GM23338 (cell line): ENCODE results near the gene MYO5B. TPM values are rescaled to one million over a fixed set of nuclear protein-coding genes. Genes with fewer than 3 reads are reported as not detected.

ENCODE experiments used
- ATAC-seq: fragments of 200-7000 bp; cut with Tn5 transposase; 3 replicates; pipeline ENCODE4 v1.9.1; 2020
- DNase-seq: peaks from one replicate; pipeline ENCODE4 v3.0.0-alpha.2; 2015; ENCODE audit warnings: low spot score
- H2AFZ ChIP-seq: fragments of 200-600 bp; sonication (generic); 2 replicates; pipeline ENCODE4 v1.8.0; 2016; ENCODE audit warnings: antibody characterized with exemption, mild to moderate bottlenecking, moderate library complexity
- H3F3A ChIP-seq: fragments of 200-600 bp; sonication (generic); replicated peaks from 2 replicates; pipeline ENCODE4 v1.8.0; 2017; ENCODE audit warnings: antibody characterized with exemption, mixed run types, low read depth
- H3K27ac ChIP-seq: fragments of 200-600 bp; sonication (generic); 2 replicates; pipeline ENCODE4 v1.6.1; 2016; ENCODE audit warnings: low read depth
- H3K27me3 ChIP-seq: fragments of 200-600 bp; sonication (generic); 2 replicates; pipeline ENCODE4 v1.8.0; 2016; ENCODE audit warnings: mild to moderate bottlenecking, mixed run types, moderate library complexity; ENCODE audit not compliant: insufficient read depth
- H3K36me3 ChIP-seq: fragments of 200-600 bp; sonication (generic); 2 replicates; pipeline ENCODE4 v1.8.0; 2016; ENCODE audit warnings: mild to moderate bottlenecking; ENCODE audit not compliant: insufficient read depth
- H3K4me1 ChIP-seq: fragments of 200-600 bp; sonication (generic); 2 replicates; pipeline ENCODE4 v1.8.0; 2016; ENCODE audit warnings: mild to moderate bottlenecking, moderate library complexity; ENCODE audit not compliant: insufficient read depth
- H3K4me2 ChIP-seq: fragments of 200-600 bp; sonication (generic); 2 replicates; pipeline ENCODE4 v1.7.1; 2017; ENCODE audit warnings: mixed run types
- H3K4me3 ChIP-seq: fragments of 200-600 bp; sonication (generic); 2 replicates; pipeline ENCODE4 v1.6.1; 2016; ENCODE audit warnings: mixed run types
- H3K79me2 ChIP-seq: fragments of 200-600 bp; sonication (generic); replicated peaks from 2 replicates; pipeline ENCODE4 v1.8.0; 2017; ENCODE audit warnings: mild to moderate bottlenecking; ENCODE audit not compliant: insufficient read depth
- H3K9me2 ChIP-seq: fragments of 200-600 bp; sonication (generic); 2 replicates; pipeline ENCODE4 v1.8.0; 2017; ENCODE audit not compliant: insufficient read depth
- H4K20me1 ChIP-seq: fragments of 200-600 bp; sonication (generic); replicated peaks from 2 replicates; pipeline ENCODE4 v1.8.0; 2017; ENCODE audit warnings: mild to moderate bottlenecking; ENCODE audit not compliant: insufficient read depth
- H3K27ac Mint-ChIP-seq: 2 replicates; pipeline ENCODE4 v1.8.0; 2020; ENCODE audit warnings: inconsistent platforms, mild to moderate bottlenecking, moderate library complexity, mixed read lengths
- H3K27me3 Mint-ChIP-seq: 3 replicates; pipeline ENCODE4 v1.8.0; 2022; ENCODE audit warnings: low read depth, mild to moderate bottlenecking, moderate library complexity, mixed read lengths, inconsistent platforms; ENCODE audit not compliant: insufficient read depth, poor library complexity
- H3K36me3 Mint-ChIP-seq: 3 replicates; pipeline ENCODE4 v1.8.0; 2021; ENCODE audit warnings: low read depth, mild to moderate bottlenecking, inconsistent platforms, moderate library complexity, mixed read lengths
- H3K4me1 Mint-ChIP-seq: 3 replicates; pipeline ENCODE4 v1.8.0; 2020; ENCODE audit warnings: mild to moderate bottlenecking, inconsistent platforms, mixed read lengths
- H3K4me3 Mint-ChIP-seq: 3 replicates; pipeline ENCODE4 v1.8.0; 2021; ENCODE audit warnings: moderate library complexity, mild to moderate bottlenecking, inconsistent platforms, mixed read lengths
- H3K9me3 Mint-ChIP-seq: 3 replicates; pipeline ENCODE4 v1.8.0; 2020; ENCODE audit warnings: moderate library complexity, mild to moderate bottlenecking, inconsistent platforms, mixed read lengths
- CTCF ChIP-seq, 2 experiments: fragments of 200-600 bp in 1 of 2; sonication (generic) in 1 of 2; conservative IDR thresholded peaks; 2 replicates each; pipeline versions ENCODE4 v1.5.1 to v1.6.1; 2016 to 2017; ENCODE audit warnings: antibody characterized with exemption in 2 of 2, low read depth in 2 of 2, mild to moderate bottlenecking in 2 of 2, moderate library complexity in 1 of 2
- EZH2 ChIP-seq: fragments of 200-600 bp; sonication (generic); IDR thresholded peaks from one replicate; pipeline ENCODE4 v1.8.0; 2017; ENCODE audit warnings: antibody characterized with exemption, mild to moderate bottlenecking, low read depth; ENCODE audit not compliant: unreplicated experiment
- EZH2phosphoT487 ChIP-seq: fragments of 200-600 bp; sonication (generic); IDR thresholded peaks from one replicate; pipeline ENCODE4 v1.8.1; 2018; ENCODE audit warnings: antibody characterized with exemption; ENCODE audit not compliant: unreplicated experiment
- JUNB ChIP-seq: IDR thresholded peaks from one replicate; pipeline ENCODE4 v1.6.1; 2016; ENCODE audit warnings: antibody characterized with exemption; ENCODE audit not compliant: unreplicated experiment
- NANOG ChIP-seq: IDR thresholded peaks from 2 replicates; pipeline ENCODE4 v1.6.1; 2016; ENCODE audit warnings: antibody characterized with exemption, borderline replicate concordance
- POLR2AphosphoS5 ChIP-seq: IDR thresholded peaks from 2 replicates; pipeline ENCODE4 v1.6.1; 2016; ENCODE audit warnings: antibody characterized with exemption, low read depth
- STAT1 ChIP-seq: IDR thresholded peaks from one replicate; pipeline ENCODE4 v1.6.1; 2016; ENCODE audit warnings: antibody characterized with exemption; ENCODE audit not compliant: unreplicated experiment
- ZNF462 ChIP-seq: fragments of 250-450 bp; sonication (Bioruptor Pico); IDR thresholded peaks from 2 replicates; pipeline ENCODE4 v1.5.0; 2020; ENCODE audit warnings: mild to moderate bottlenecking, moderate library complexity
- polyA plus RNA-seq: library from polyadenylated mRNA; unstranded; fragments of >200 nt; fragmentation: Nextera tagmentation; extraction: Ambion mirVana; gene quantifications from 2 replicates; pipeline ENCODE4 v1.2.1, GENCODE V29; 2016
- total RNA-seq: library from RNA; depleted of rRNA; stranded (reverse); fragments of >200 nt; shearing (Covaris generic); gene quantifications from 2 replicates; pipeline ENCODE4 v1.2.3, GENCODE V29; 2014

MYO5B gene
- total and polyA plus RNA-seq, 2 experiments from 2014 or later: 3.2 to 19.1 TPM

- no peak for TF ChIP-seq CTCF (conservative IDR thresholded peaks at IDR 0.05; ENCODE audit: low read depth in 2 of 2)
- no peak for TF ChIP-seq EZH2phosphoT487
- no peak for TF ChIP-seq POLR2AphosphoS5
- TF ChIP-seq JUNB: no peak
- no peak for TF ChIP-seq EZH2
- TF ChIP-seq ZNF462 (CRISPR knock-in tag): no peak
- TF ChIP-seq STAT1: no peak
Observed at GRCh38 chr18:49817947-49818346, 377.0 kb downstream of the MYO5B start (continued).

- ATAC-seq (no peak), DNase-seq (no peak)
- Histone ChIP-seq H3K79me2 (peaks cover 24% of the 10 kb centered on the region), H3F3A (no peaks in the 10 kb centered on the region), H4K20me1 (no peaks in the 10 kb centered on the region), H3K36me3 (no peaks in the 10 kb centered on the region; the same call in 1 of the 2 replicates), H3K27ac (no peak overlapping the region), H3K4me1 (peaks cover 15% of the 10 kb centered on the region), H3K4me3 (no peak overlapping the region), H2AFZ (no peak overlapping the region), H3K4me2 (no peak overlapping the region), H3K27me3 (no peaks in the 10 kb centered on the region), H3K9me2 (no peaks in the 10 kb centered on the region)
- no peak overlapping the region for H3K27ac Mint-ChIP-seq
- no peak for TF ChIP-seq POLR2AphosphoS5
- TF ChIP-seq NANOG: no peak
- H3K9me3 Mint-ChIP-seq: peaks cover 2% of the 10 kb centered on the region; the same call in 2 of the 3 replicates
- H3K36me3 Mint-ChIP-seq: peaks cover 7% of the 10 kb centered on the region; the same call in 2 of the 3 replicates
- peaks cover 22% of the 10 kb centered on the region for H3K4me1 Mint-ChIP-seq
- H3K4me3 Mint-ChIP-seq: no peak overlapping the region
- H3K27me3 Mint-ChIP-seq: peaks cover 4% of the 10 kb centered on the region
Observed at GRCh38 chr18:49815927-49816326, 379.0 kb downstream of the MYO5B start.
